Measurements from ENCODE around the gene NHEJ1.

The NHEJ1 gene

DNA sequence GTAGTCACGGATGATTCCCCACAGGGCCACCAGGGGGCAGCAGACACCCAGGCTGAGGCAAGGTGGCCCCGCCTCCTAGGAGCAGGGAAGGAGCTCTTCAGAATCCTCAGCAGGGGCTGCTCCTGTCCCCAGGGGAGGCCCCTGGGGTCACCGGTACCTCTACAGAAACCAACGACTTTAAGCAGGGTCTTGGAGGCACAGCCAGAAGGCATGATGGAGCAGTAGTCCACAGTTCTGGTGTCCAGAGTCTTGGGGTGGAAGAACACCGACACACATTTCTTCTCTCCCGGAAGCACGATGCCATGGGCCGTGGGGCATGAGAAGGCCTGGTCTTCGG is 130.8 kb downstream of the NHEJ1 start:
- peak; percentile 36 for DNase-seq (ENCODE audit: low read depth, low spot score)

DNA sequence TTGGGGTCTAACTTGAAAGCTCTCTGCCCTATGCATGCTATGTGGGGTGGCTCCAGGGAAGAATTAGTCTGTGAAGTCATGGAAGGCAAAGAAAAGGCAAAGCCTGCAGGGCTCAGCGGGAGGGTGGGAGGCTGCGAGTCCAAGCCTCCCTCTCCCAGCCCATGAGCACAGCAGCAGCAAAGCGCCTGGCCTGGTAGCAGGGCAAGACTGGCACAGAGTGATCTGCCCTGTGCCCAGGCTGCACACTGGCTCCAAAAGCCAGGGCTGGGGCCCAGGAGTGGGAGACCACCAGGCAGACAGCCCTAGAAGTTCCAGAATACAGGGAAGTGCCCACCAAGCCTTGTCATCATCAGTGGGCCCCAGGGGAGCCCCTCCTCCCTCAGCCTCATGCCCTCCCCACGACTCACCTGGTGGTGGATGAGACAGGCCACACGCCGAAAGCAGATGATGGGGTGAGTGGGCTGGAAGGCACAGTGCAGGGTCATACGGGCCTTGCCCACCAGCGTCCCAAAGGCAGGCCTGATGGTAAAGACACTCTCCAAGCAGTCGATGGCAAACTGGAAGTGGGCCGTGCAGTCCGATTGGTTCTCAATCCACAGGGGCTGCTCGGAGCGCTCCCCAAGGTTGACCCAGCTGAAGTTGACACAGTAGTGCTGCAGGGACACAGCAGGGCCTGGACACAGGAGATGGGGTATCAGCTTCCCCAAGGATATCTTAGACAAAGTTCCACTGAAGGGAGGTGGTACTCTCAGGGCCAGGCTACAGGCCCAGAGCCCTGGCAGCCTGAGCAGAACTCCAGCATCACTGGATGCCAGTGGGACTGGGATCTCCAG is 131.4 kb downstream of the NHEJ1 start:
- no peak for DNase-seq (ENCODE audit: low read depth, low spot score)

DNA sequence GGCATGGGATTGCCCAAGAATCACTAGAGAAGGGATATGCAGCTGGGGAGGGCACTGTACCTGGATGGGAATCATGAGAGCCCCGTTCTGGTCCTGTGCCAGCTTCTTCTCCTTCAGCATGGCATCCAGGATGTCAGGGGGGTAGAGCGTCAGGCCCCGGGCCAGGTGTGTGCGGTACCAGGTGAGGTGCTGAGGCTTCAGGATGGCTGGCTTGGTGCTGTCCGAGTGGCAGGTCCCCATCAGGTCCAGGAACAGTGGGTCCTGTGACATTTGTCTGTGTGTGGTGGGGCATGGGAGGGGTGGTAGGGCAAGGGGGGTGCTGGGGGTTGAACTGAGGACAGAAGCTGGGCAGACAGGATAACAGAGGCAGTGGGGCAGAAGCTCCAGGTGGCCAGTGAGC is 132.5 kb downstream of the NHEJ1 start:
- DNase-seq (ENCODE audit: low read depth, low spot score), result no peak

DNA sequence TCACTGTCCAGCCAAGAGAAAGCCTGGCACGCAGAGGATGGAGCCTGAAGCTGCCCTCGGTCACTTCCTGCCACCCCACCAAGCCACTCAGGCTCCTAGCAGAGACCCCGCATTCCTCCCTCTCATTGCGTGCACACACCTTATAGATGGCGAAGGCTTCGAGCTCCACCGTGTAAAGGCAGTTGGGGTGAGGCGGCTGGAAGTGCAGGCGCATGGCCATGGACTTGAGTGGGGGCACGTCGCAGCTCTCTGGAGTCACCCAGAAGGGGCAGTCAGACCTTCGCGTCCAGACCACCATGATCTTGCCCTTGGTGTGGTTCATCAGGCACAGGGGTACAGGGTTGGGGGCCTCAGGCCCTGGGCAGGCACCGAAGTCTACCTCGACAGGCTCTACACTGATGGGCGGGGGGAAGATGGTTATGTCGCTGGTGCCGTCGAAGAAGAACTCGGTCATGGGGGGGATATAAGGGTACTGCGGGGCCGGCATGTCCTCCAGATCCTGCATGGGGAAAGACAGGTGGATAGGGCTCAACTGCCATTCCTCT is 133.0 kb downstream of the NHEJ1 start:
- DNase-seq (ENCODE audit: low read depth, low spot score), result no peak

DNA sequence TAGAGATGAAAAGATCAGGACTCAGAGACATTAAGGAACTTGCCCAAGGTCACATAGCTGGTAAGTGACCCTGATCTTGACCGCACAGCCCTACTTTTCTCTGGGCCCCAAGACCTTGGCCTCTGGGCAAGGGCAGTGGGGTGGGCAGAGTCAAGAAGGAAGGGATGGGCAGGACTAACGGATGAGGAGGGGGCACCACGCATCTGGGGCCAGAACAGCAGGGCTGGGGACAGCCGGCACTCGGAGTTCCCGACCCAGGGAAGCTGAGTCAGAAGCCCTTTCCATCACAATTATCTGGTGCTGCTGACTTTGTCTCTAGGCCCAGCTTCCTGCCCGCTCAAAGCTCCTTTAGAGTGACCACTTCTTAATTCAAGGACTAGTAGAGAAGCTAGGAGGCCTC is 133.7 kb downstream of the NHEJ1 start:
- no peak for DNase-seq (ENCODE audit: low read depth, low spot score)

DNA sequence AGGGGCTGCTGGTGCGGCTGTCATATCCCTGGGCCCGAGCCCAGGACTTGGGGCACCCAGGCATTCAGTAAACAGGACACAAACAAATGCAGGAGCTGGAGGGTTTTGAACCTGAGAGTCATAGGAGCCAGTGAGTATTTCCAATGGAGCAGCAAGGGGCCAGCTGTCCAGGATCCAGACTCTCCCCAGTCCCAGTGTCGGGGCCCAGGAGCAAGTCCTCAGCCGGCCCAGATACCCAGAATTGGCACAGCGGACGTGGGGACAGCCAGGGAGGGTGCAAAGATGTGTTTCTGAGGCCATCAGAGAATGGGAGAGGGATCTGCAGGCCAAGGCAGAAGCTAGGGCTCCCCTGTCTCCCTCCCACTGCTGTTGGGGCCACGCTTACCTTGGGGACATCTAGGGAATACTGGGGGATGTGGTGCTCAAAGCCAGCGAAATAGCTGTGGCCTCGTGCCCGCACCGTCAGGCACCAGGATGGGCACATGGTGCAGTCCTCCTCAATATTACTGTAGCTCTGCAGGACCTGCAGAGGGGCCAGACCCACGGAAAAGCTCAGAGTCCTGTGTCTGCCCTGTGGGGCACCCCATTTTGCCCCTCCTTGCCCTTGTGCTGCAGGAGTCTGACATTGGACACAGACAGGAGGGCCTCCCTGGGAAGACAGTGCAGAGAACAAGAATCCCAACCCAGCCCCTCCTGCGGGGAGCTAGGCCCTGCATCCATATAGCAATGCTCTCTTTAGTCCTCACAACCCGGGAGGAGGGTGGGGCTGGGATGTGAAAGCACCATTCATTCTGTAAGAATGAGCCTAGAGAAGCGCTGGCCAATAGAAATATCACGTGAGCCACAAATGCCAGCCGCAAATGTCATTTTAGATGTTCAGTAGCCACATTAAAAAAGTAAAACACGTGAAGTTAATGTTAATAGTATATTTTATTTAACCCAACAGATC is 134.7 kb downstream of the NHEJ1 start:
- DNase-seq (ENCODE audit: low read depth, low spot score), result no peak
